GM12878 (cell line): Measurements from ENCODE around the gene SULT1A3. TPM values are rescaled to one million over a fixed set of nuclear protein-coding genes. Genes with fewer than 3 reads are reported as not detected.

Source experiments
- BCL11A ChIP-seq: IDR thresholded peaks from 2 replicates; pipeline ENCODE4 v1.6.1; 2011; ENCODE audit warnings: low read depth, low read length
- BHLHE40 ChIP-seq, 2 experiments: fragments of 450-650 bp in 1 of 2; IDR thresholded peaks; 2 replicates each; pipeline ENCODE4 v1.6.1; 2011 to 2017; ENCODE audit warnings: low read depth in 2 of 2, borderline replicate concordance in 1 of 2, improper control_type of control experiment in 1 of 2, low read length in 1 of 2, mild to moderate bottlenecking in 1 of 2
- CBFB ChIP-seq: IDR thresholded peaks from 2 replicates; pipeline ENCODE4 v1.6.1; 2016; ENCODE audit warnings: antibody characterized with exemption, low read depth
- CREB1 ChIP-seq: IDR thresholded peaks from 2 replicates; pipeline ENCODE4 v1.6.1; 2012; ENCODE audit warnings: low read depth, mild to moderate bottlenecking, inconsistent platforms
- HDAC6 ChIP-seq: fragments of 200-600 bp; sonication (generic); IDR thresholded peaks from one replicate; pipeline ENCODE4 v1.8.0; 2017; ENCODE audit warnings: antibody characterized with exemption; ENCODE audit not compliant: unreplicated experiment
- JUNB ChIP-seq: IDR thresholded peaks from 2 replicates; pipeline ENCODE4 v1.6.1; 2016; ENCODE audit warnings: antibody characterized with exemption, mild to moderate bottlenecking
- MXI1 ChIP-seq: fragments of 150-350 bp; IDR thresholded peaks from 2 replicates; pipeline ENCODE4 v1.6.1; 2011; ENCODE audit warnings: low read depth, mild to moderate bottlenecking, inconsistent platforms, low read length, improper control_type of control experiment
- NFXL1 ChIP-seq: fragments of 450-650 bp; IDR thresholded peaks from 2 replicates; pipeline ENCODE4 v1.6.1; 2017; ENCODE audit warnings: antibody characterized with exemption, mild to moderate bottlenecking, borderline replicate concordance
- NFYA ChIP-seq: IDR thresholded peaks from 2 replicates; pipeline ENCODE4 v1.6.1; 2011; ENCODE audit warnings: low read depth, mild to moderate bottlenecking, low read length, improper control_type of control experiment, borderline replicate concordance
- NR2C2 ChIP-seq: IDR thresholded peaks from 2 replicates; pipeline ENCODE4 v1.6.1; 2011; ENCODE audit warnings: borderline replicate concordance, low read depth; ENCODE audit not compliant: control insufficient read depth, insufficient read length
- NRF1 ChIP-seq: conservative IDR thresholded peaks from 2 replicates; pipeline ENCODE4 v1.6.1; 2011; ENCODE audit warnings: mild to moderate bottlenecking, low read depth, low read length, improper control_type of control experiment
- PAX5 ChIP-seq: IDR thresholded peaks from 2 replicates; pipeline ENCODE4 v1.6.1; 2011; ENCODE audit warnings: low read depth, low read length, borderline replicate concordance
- PAX8 ChIP-seq: fragments of 450-650 bp; IDR thresholded peaks from 2 replicates; pipeline ENCODE4 v1.6.1; 2017; ENCODE audit warnings: mild to moderate bottlenecking, moderate library complexity
- RFX5 ChIP-seq: IDR thresholded peaks from 2 replicates; pipeline ENCODE4 v1.6.1; 2011; ENCODE audit warnings: low read depth, low read length, improper control_type of control experiment
- STAT3 ChIP-seq: IDR thresholded peaks from 2 replicates; pipeline ENCODE4 v1.6.1; 2011; ENCODE audit warnings: low read depth, low read length, improper control_type of control experiment
- TBL1XR1 ChIP-seq: IDR thresholded peaks from 2 replicates; pipeline ENCODE4 v1.6.1; 2012; ENCODE audit warnings: low read depth, low read length, improper control_type of control experiment
- TCF3 ChIP-seq: IDR thresholded peaks from 2 replicates; pipeline ENCODE4 v1.6.1; 2012; ENCODE audit warnings: low read depth, mild to moderate bottlenecking, low read length, borderline replicate concordance; ENCODE audit not compliant: insufficient read depth
- ZNF207 ChIP-seq: fragments of 450-650 bp; IDR thresholded peaks from 2 replicates; pipeline ENCODE4 v1.6.1; 2014; ENCODE audit warnings: antibody characterized with exemption, mild to moderate bottlenecking, borderline replicate concordance
- ZNF274 ChIP-seq: IDR thresholded peaks from one replicate; pipeline ENCODE4 v1.8.0; 2011; ENCODE audit not compliant: insufficient read length, insufficient read depth
- polyA plus RNA-seq, 11 experiments: library from polyadenylated mRNA; depleted of rRNA in 4 of 11; unstranded in 6 of 11; stranded (reverse) in 5 of 11; fragments of >200 nt; fragmentation: Nextera tagmentation in 4 of 11; fragmentation: Illumina TruSeq in 1 of 11; extraction: Ambion mirVana in 4 of 11; extraction: Trizol in 1 of 11; gene quantifications; 1 replicate in 1 of 11; 2 replicates in 10 of 11; pipeline versions ENCODE4 v1.2.1 to v1.2.3, GENCODE V29; 2011 to 2016; ENCODE audit warnings: inconsistent platforms in 2 of 11, missing spikeins in 2 of 11, low read depth in 1 of 11
- total RNA-seq, 4 experiments: library from RNA; depleted of rRNA in 3 of 4; stranded (reverse); fragments of >200 nt in 3 of 4; fragmentation: Illumina TruSeq in 1 of 4; extraction: Trizol in 1 of 4; gene quantifications; 2 replicates each; pipeline versions ENCODE4 v1.2.1 to v1.2.3, GENCODE V29; 2013 to 2021
- TF ChIP-seq, protein P1 (sequence below): IDR thresholded peaks from 2 replicates; pipeline ENCODE4 v1.6.1; 2012; ENCODE audit warnings: low read depth, low read length, improper control_type of control experiment
- TF ChIP-seq, protein P2 (sequence below): fragments of 450-650 bp; IDR thresholded peaks from 2 replicates; pipeline ENCODE4 v1.6.1; 2014; ENCODE audit warnings: mild to moderate bottlenecking
- TF ChIP-seq, protein P3 (sequence below): fragments of 450-650 bp; IDR thresholded peaks from 2 replicates; pipeline ENCODE4 v1.6.1; 2017; ENCODE audit warnings: mild to moderate bottlenecking, moderate library complexity
- TF ChIP-seq, protein P4 (sequence below): IDR thresholded peaks from 2 replicates; pipeline ENCODE4 v1.6.1; 2011; ENCODE audit warnings: borderline replicate concordance, low read depth, mild to moderate bottlenecking, moderate library complexity, mixed read lengths, low read length; ENCODE audit not compliant: insufficient read depth; ENCODE audit errors: extremely low read length
- TF ChIP-seq, protein P5 (sequence below): IDR thresholded peaks from 2 replicates; pipeline ENCODE4 v1.6.1; 2012; ENCODE audit warnings: low read length, inconsistent platforms

SULT1A3 gene
- total and polyA plus RNA-seq, 10 of the 15 experiments (the other 5 are each of a cell fraction or from before 2014, with no cell fraction given) = 3.3 to 15.8 (median 6.2) TPM

DNA sequence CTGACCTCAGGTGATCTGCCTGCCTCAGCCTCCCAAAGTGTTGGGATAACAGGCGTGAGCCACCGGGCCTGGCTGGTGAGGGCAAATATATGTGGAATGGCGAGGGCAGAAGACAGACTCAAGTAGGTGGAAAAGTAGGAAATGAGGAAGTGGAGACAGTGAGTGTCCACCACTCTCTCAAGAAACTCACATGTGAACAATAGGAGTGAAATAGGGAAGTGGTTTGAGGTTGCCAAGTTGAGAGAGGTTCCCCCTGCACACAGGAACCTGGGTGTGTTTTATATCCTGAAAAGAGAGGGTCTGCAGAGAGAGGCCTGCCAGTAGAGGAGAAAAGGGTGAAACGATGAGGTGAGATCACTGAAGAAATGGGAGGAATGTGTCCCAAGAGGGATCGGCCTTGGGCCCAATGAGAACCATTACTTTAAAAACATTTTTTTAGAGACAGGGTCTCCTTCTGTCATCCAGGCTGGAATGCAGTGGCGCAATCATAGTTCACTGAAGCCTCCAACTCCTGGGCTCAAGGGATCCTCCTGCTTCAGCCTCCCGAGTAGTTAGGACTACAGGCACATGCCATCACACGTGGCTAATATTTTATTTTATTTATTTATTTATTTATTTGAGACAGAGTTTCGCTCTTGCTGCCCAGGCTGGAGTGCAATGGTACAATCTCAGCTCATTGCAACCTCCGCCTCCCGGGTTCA, 32.7 kb upstream of the SULT1A3 start (continued):
- TF ChIP-seq CBFB = peak; percentile 74
- TF ChIP-seq, protein P1, sequence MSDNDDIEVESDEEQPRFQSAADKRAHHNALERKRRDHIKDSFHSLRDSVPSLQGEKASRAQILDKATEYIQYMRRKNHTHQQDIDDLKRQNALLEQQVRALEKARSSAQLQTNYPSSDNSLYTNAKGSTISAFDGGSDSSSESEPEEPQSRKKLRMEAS = no peak
- TF ChIP-seq MXI1 = no peak
- TF ChIP-seq, protein P2, sequence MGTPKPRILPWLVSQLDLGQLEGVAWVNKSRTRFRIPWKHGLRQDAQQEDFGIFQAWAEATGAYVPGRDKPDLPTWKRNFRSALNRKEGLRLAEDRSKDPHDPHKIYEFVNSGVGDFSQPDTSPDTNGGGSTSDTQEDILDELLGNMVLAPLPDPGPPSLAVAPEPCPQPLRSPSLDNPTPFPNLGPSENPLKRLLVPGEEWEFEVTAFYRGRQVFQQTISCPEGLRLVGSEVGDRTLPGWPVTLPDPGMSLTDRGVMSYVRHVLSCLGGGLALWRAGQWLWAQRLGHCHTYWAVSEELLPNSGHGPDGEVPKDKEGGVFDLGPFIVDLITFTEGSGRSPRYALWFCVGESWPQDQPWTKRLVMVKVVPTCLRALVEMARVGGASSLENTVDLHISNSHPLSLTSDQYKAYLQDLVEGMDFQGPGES = no peak
- TF ChIP-seq, protein P3, sequence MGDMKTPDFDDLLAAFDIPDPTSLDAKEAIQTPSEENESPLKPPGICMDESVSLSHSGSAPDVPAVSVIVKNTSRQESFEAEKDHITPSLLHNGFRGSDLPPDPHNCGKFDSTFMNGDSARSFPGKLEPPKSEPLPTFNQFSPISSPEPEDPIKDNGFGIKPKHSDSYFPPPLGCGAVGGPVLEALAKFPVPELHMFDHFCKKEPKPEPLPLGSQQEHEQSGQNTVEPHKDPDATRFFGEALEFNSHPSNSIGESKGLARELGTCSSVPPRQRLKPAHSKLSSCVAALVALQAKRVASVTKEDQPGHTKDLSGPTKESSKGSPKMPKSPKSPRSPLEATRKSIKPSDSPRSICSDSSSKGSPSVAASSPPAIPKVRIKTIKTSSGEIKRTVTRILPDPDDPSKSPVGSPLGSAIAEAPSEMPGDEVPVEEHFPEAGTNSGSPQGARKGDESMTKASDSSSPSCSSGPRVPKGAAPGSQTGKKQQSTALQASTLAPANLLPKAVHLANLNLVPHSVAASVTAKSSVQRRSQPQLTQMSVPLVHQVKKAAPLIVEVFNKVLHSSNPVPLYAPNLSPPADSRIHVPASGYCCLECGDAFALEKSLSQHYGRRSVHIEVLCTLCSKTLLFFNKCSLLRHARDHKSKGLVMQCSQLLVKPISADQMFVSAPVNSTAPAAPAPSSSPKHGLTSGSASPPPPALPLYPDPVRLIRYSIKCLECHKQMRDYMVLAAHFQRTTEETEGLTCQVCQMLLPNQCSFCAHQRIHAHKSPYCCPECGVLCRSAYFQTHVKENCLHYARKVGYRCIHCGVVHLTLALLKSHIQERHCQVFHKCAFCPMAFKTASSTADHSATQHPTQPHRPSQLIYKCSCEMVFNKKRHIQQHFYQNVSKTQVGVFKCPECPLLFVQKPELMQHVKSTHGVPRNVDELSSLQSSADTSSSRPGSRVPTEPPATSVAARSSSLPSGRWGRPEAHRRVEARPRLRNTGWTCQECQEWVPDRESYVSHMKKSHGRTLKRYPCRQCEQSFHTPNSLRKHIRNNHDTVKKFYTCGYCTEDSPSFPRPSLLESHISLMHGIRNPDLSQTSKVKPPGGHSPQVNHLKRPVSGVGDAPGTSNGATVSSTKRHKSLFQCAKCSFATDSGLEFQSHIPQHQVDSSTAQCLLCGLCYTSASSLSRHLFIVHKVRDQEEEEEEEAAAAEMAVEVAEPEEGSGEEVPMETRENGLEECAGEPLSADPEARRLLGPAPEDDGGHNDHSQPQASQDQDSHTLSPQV = no peak
- no peak for TF ChIP-seq STAT3
- TF ChIP-seq ZNF274 = no peak
- no peak for TF ChIP-seq NFXL1
- TF ChIP-seq BCL11A = peak; percentile 68
- no peak for TF ChIP-seq RFX5
- TF ChIP-seq TBL1XR1 = no peak
- no peak for TF ChIP-seq HDAC6
- TF ChIP-seq NR2C2 = no peak
- no peak for TF ChIP-seq TCF3
- TF ChIP-seq ZNF207 = peak; percentile 23; the same call in 1 of the 2 replicates
- TF ChIP-seq, protein P4, sequence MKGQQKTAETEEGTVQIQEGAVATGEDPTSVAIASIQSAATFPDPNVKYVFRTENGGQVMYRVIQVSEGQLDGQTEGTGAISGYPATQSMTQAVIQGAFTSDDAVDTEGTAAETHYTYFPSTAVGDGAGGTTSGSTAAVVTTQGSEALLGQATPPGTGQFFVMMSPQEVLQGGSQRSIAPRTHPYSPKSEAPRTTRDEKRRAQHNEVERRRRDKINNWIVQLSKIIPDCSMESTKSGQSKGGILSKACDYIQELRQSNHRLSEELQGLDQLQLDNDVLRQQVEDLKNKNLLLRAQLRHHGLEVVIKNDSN = no peak
- no peak for TF ChIP-seq NFYA
- no peak for TF ChIP-seq PAX8
- TF ChIP-seq BHLHE40 (IDR thresholded peaks at IDR 0.05; ENCODE audit: borderline replicate concordance in 1 of 2, low read depth in 2 of 2, low read length in 1 of 2) = peak; percentile 79 to 82
- TF ChIP-seq NRF1 = no peak
- no peak for TF ChIP-seq JUNB
- peak; percentile 80; the same call in 1 of the 2 replicates for TF ChIP-seq PAX5
- TF ChIP-seq CREB1 = 0 out of 2 replicates have a peak, but pooled peaks have one; percentile 19
- TF ChIP-seq, protein P5, sequence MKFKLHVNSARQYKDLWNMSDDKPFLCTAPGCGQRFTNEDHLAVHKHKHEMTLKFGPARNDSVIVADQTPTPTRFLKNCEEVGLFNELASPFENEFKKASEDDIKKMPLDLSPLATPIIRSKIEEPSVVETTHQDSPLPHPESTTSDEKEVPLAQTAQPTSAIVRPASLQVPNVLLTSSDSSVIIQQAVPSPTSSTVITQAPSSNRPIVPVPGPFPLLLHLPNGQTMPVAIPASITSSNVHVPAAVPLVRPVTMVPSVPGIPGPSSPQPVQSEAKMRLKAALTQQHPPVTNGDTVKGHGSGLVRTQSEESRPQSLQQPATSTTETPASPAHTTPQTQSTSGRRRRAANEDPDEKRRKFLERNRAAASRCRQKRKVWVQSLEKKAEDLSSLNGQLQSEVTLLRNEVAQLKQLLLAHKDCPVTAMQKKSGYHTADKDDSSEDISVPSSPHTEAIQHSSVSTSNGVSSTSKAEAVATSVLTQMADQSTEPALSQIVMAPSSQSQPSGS = peak; percentile 71
